NCI-H82 (cell line): ENCODE measurements around the gene CDX1.

Experiments
- DNase-seq: peaks from one replicate; lab custom pipeline; 2025; lab: John Stamatoyannopoulos, UW

Gene CDX1

GRCh38 chr5:150184006-150184405 lies 17.4 kb downstream of the CDX1 start:
- no peak for DNase-seq

- DNase-seq: no peak
Measured at GRCh38 chr5:150184990-150185912, 18.7 kb downstream of the CDX1 start.

- no peak for DNase-seq
Measured at GRCh38 chr5:150186137-150186536, 19.6 kb downstream of the CDX1 start.

GRCh38 chr5:150186897-150187296 lies 20.3 kb downstream of the CDX1 start:
- DNase-seq: no peak

GRCh38 chr5:150188146-150188842 lies 21.7 kb downstream of the CDX1 start:
- no peak for DNase-seq

- DNase-seq: no peak
Measured at GRCh38 chr5:150189326-150189725, 22.7 kb downstream of the CDX1 start.

- no peak for DNase-seq
Measured at GRCh38 chr5:150189728-150190502, 23.3 kb downstream of the CDX1 start, which contains the start of gene SLC6A7. SLC6A7 (plus strand) TSS chr5:150190062; CDS start chr5:150190328, 266 bp downstream.

GRCh38 chr5:150190503-150190979 lies 24.0 kb downstream of the CDX1 start:
- DNase-seq: no peak

GRCh38 chr5:150190987-150191386 lies 24.4 kb downstream of the CDX1 start:
- DNase-seq: no peak

GRCh38 chr5:150192462-150192861 lies 25.9 kb downstream of the CDX1 start:
- DNase-seq: no peak

GRCh38 chr5:150195736-150196485 lies 29.3 kb downstream of the CDX1 start:
- DNase-seq: no peak

- DNase-seq: no peak
Measured at GRCh38 chr5:150196514-150196913, 29.9 kb downstream of the CDX1 start.

- DNase-seq: no peak
Measured at GRCh38 chr5:150196986-150197385, 30.4 kb downstream of the CDX1 start.

GRCh38 chr5:150197476-150197875 lies 30.9 kb downstream of the CDX1 start:
- DNase-seq: no peak

GRCh38 chr5:150202501-150202900 lies 35.9 kb downstream of the CDX1 start:
- no peak for DNase-seq

- no peak for DNase-seq
Measured at GRCh38 chr5:150203832-150204589, 37.4 kb downstream of the CDX1 start.

- no peak for DNase-seq
Measured at GRCh38 chr5:150204590-150204960, 38.0 kb downstream of the CDX1 start.

GRCh38 chr5:150206098-150206778 lies 39.7 kb downstream of the CDX1 start:
- DNase-seq: no peak

GRCh38 chr5:150206779-150207115 lies 40.2 kb downstream of the CDX1 start:
- DNase-seq: no peak
